ENCODE data around the gene WRAP73. TPM values are rescaled to one million over a fixed set of nuclear protein-coding genes. Genes with fewer than 3 reads are reported as not detected.

The WRAP73 gene
- total and polyA plus RNA-seq, 2 experiments from 2014 or later: 22.6 to 43.3 TPM

DNA sequence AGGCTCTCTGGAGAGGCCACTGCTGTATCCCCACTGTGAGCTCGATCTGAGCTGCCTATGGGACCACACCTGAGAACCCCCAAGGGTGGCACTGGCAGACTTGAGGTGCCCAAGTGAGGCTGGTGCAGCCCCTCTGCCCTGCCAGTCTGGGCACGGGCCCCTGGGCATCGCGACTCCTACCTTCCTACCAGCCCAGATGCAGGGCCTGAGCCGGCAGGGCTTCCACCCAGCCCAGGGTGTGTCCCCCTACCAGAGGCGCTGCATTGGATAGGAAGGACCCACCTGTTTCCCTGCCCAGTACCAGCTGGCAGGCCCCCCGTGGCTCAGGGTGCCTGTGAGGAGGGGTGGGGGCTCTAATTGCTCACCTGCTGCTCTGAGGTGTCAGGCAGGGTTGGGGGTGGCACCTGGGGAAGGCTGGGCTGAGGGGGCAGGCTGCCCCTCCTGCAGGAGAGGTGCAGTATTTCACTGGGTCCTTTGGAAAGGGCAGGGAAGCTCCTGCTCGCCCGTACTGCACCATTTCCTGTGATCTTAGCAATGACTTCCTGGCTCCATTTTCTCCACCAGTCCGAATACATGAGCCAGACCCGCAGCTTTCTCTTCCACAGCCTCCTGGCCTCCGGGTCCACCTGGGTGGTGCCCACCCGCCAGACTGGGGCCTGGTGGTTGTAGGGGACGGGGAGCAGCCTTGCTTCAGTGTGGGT is 14.2 kb upstream of the WRAP73 start:
- TF ChIP-seq, protein P1, sequence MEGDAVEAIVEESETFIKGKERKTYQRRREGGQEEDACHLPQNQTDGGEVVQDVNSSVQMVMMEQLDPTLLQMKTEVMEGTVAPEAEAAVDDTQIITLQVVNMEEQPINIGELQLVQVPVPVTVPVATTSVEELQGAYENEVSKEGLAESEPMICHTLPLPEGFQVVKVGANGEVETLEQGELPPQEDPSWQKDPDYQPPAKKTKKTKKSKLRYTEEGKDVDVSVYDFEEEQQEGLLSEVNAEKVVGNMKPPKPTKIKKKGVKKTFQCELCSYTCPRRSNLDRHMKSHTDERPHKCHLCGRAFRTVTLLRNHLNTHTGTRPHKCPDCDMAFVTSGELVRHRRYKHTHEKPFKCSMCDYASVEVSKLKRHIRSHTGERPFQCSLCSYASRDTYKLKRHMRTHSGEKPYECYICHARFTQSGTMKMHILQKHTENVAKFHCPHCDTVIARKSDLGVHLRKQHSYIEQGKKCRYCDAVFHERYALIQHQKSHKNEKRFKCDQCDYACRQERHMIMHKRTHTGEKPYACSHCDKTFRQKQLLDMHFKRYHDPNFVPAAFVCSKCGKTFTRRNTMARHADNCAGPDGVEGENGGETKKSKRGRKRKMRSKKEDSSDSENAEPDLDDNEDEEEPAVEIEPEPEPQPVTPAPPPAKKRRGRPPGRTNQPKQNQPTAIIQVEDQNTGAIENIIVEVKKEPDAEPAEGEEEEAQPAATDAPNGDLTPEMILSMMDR (conservative IDR thresholded peaks at IDR 0.05; ENCODE audit: low read depth in 2 of 2): 0 out of 4 replicates have a peak, but pooled peaks of 1 of the 2 experiments have one; percentile 10
- TF ChIP-seq ETS1 (IDR thresholded peaks at IDR 0.05): no peak
- peaks cover 21% of the 10 kb centered on the region for H3K27me3 Mint-ChIP-seq (ENCODE audit: insufficient read depth, low read depth, poor library complexity)
- H3K79me2 ChIP-seq (replicated peaks; ENCODE audit: insufficient read depth): no peaks in the 10 kb centered on the region
- no peak overlapping the region for H3K27ac ChIP-seq (ENCODE audit: low read depth)
- no peak overlapping the region for H3K4me2 ChIP-seq
- peak overlapping the region; percentile 78; the same call in 1 of the 2 replicates for H2AFZ ChIP-seq
- no peaks in the 10 kb centered on the region for H3K36me3 Mint-ChIP-seq (ENCODE audit: low read depth)
- H3K9me3 Mint-ChIP-seq: no peaks in the 10 kb centered on the region; the same call in 2 of the 3 replicates
- no peaks in the 10 kb centered on the region for H4K20me1 ChIP-seq (replicated peaks; ENCODE audit: insufficient read depth)
- 0 out of 2 replicates have a peak, but pooled peaks cover 3% of the 10 kb centered on the region for H3F3A ChIP-seq (replicated peaks; ENCODE audit: low read depth)
- DNase-seq (ENCODE audit: low spot score) (no peak), ATAC-seq (peak; percentile 56)
- H3K4me3 Mint-ChIP-seq: no peak overlapping the region
- H3K4me1 Mint-ChIP-seq: peaks cover 14% of the 10 kb centered on the region
- no peak overlapping the region for H3K27ac Mint-ChIP-seq
- no peaks in the 10 kb centered on the region for H3K9me2 ChIP-seq (ENCODE audit: insufficient read depth)
- peaks cover 6% of the 10 kb centered on the region; the same call in 1 of the 2 replicates for H3K27me3 ChIP-seq (ENCODE audit: insufficient read depth)
- no peaks in the 10 kb centered on the region for H3K4me1 ChIP-seq (ENCODE audit: insufficient read depth)
- H3K36me3 ChIP-seq (ENCODE audit: insufficient read depth): no peaks in the 10 kb centered on the region
- H3K4me3 ChIP-seq: no peak overlapping the region

DNA sequence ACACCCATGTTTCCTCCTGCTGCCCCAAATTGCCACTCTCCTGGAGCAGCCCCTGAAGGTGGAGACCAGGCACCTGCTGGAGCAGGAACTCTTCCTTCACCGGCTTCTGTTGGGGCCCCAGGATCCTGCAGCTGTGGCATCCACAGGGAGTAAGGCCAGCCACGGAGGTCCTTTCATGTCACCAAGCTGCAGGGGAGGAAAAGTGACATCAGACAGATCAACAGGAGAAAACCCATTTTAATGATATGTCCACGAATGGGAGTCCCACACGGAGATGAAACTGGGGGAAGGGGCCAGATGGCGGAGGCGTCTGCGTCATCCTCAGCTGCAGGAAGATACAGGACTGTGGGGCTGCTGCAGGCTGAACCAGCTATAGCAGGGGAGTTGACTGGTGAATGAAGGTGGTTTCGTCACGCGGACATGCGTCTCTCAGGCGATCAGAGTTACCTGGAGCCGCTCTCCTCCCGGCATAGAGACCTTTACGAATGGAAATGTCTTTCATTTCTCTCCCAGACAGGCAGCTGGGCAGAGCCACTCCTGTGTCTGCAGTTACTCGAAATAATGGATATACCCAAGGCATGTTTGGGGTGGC is 12.3 kb upstream of the WRAP73 start:
- DNase-seq (ENCODE audit: low spot score) (no peak), ATAC-seq (no peak)
- no peaks in the 10 kb centered on the region for H3K36me3 ChIP-seq (ENCODE audit: insufficient read depth)
- H4K20me1 ChIP-seq (replicated peaks; ENCODE audit: insufficient read depth): no peaks in the 10 kb centered on the region
- H2AFZ ChIP-seq: no peak overlapping the region
- H3F3A ChIP-seq (replicated peaks; ENCODE audit: low read depth): 0 out of 2 replicates have a peak, but pooled peaks cover 3% of the 10 kb centered on the region
- peaks cover 15% of the 10 kb centered on the region for H3K4me1 Mint-ChIP-seq
- no peaks in the 10 kb centered on the region for H3K4me1 ChIP-seq (ENCODE audit: insufficient read depth)
- H3K27ac ChIP-seq (ENCODE audit: low read depth): no peak overlapping the region
- H3K27me3 Mint-ChIP-seq (ENCODE audit: insufficient read depth, low read depth, poor library complexity): peaks cover 20% of the 10 kb centered on the region
- H3K9me2 ChIP-seq (ENCODE audit: insufficient read depth): no peaks in the 10 kb centered on the region
- H3K27ac Mint-ChIP-seq: no peak overlapping the region
- H3K79me2 ChIP-seq (replicated peaks; ENCODE audit: insufficient read depth): no peaks in the 10 kb centered on the region
- H3K9me3 Mint-ChIP-seq: no peaks in the 10 kb centered on the region; the same call in 2 of the 3 replicates
- H3K4me3 Mint-ChIP-seq: no peak overlapping the region
- no peak overlapping the region for H3K4me3 ChIP-seq
- H3K36me3 Mint-ChIP-seq (ENCODE audit: low read depth): no peaks in the 10 kb centered on the region
- no peak overlapping the region for H3K4me2 ChIP-seq
- peaks cover 10% of the 10 kb centered on the region; the same call in 1 of the 2 replicates for H3K27me3 ChIP-seq (ENCODE audit: insufficient read depth)
- TF ChIP-seq STAT1 (IDR thresholded peaks at IDR 0.05; ENCODE audit: unreplicated experiment): no peak
- no peak for TF ChIP-seq ETS1 (IDR thresholded peaks at IDR 0.05)
- TF ChIP-seq CREB1 (CRISPR knock-in tag; IDR thresholded peaks at IDR 0.05; ENCODE audit: low read depth): no peak
- no peak for TF ChIP-seq JUNB (IDR thresholded peaks at IDR 0.05; ENCODE audit: unreplicated experiment)
- no peak for TF ChIP-seq NANOG (IDR thresholded peaks at IDR 0.05; ENCODE audit: borderline replicate concordance)
- TF ChIP-seq ZNF331 (CRISPR knock-in tag; IDR thresholded peaks at IDR 0.05; ENCODE audit: low read depth): no peak
- TF ChIP-seq POLR2AphosphoS5 (IDR thresholded peaks at IDR 0.05; ENCODE audit: low read depth): no peak
- TF ChIP-seq EZH2 (IDR thresholded peaks at IDR 0.05; ENCODE audit: low read depth, unreplicated experiment): no peak
- no peak for TF ChIP-seq EZH2phosphoT487 (IDR thresholded peaks at IDR 0.05; ENCODE audit: unreplicated experiment)

All from GM23338 (cell line).